H1 (cell line): ENCODE measurements around the gene ADGRB3. TPM values are rescaled to one million over a fixed set of nuclear protein-coding genes. Genes with fewer than 3 reads are reported as not detected.

Experiments used
- CTCF ChIA-PET: fragments of 300-600 bp; sonication (Branson Sonifier 250); formaldehyde crosslinking; loops from one replicate; lab custom pipeline; 2021; ENCODE audit not compliant: partially characterized antibody; lab: Charles Lee
- POLR2A ChIA-PET: fragments of 300-600 bp; sonication (Branson Sonifier 250); formaldehyde crosslinking; loops from one replicate; lab custom pipeline; 2021; ENCODE audit warnings: inconsistent platforms; ENCODE audit not compliant: partially characterized antibody; lab: Charles Lee
- DNase-seq, 2 experiments: peaks; one replicate each; pipeline versions ENCODE4 v3.0.0 to v3.0.0-alpha.2; 2010 to 2022; ENCODE audit warnings: low spot score in 2 of 2, low read depth in 1 of 2, mixed read lengths in 1 of 2
- FAIRE-seq: peaks from 2 replicates; lab custom pipeline; 2011; peaks lifted over from hg19 to GRCh38; lab: Jason Lieb, UNC
- H2AFZ ChIP-seq: 2 replicates; pipeline ENCODE4 v1.8.1; 2012; ENCODE audit warnings: low read length, inconsistent platforms
- H2AK5ac ChIP-seq: 2 replicates; pipeline ENCODE4 v1.6.1; 2013; ENCODE audit warnings: low read depth, low read length
- H2BK120ac ChIP-seq: replicated peaks from 2 replicates; pipeline ENCODE3; 2013; ENCODE audit warnings: low read depth, low read length, inconsistent platforms
- H2BK12ac ChIP-seq: 2 replicates; pipeline ENCODE4 v1.6.1; 2013; ENCODE audit warnings: low read depth, low read length
- H2BK15ac ChIP-seq: 2 replicates; pipeline ENCODE4 v1.6.1; 2013; ENCODE audit warnings: low read length
- H2BK20ac ChIP-seq: 2 replicates; pipeline ENCODE4 v1.6.1; 2013; ENCODE audit warnings: low read length
- H2BK5ac ChIP-seq: 2 replicates; pipeline ENCODE4 v1.6.1; 2013; ENCODE audit warnings: low read depth, low read length
- H3K14ac ChIP-seq: 2 replicates; pipeline ENCODE4 v1.6.1; 2013; ENCODE audit warnings: inconsistent platforms; ENCODE audit not compliant: insufficient read length
- H3K18ac ChIP-seq: 2 replicates; pipeline ENCODE4 v1.6.1; 2013; ENCODE audit warnings: low read length; ENCODE audit errors: extremely low read depth
- H3K23ac ChIP-seq: 2 replicates; pipeline ENCODE4 v1.6.1; 2013; ENCODE audit warnings: inconsistent platforms; ENCODE audit not compliant: insufficient read length
- H3K23me2 ChIP-seq: 2 replicates; pipeline ENCODE4 v1.6.1; 2013; ENCODE audit warnings: low read depth, low read length
- H3K27ac ChIP-seq: 2 replicates; pipeline ENCODE4 v1.6.1; 2011; ENCODE audit warnings: low read depth, low read length, inconsistent platforms
- H3K27me3 ChIP-seq, 4 experiments: replicated peaks in 1 of 4; 1 replicate in 1 of 4; 2 replicates in 3 of 4; pipeline versions ENCODE4 v1.6.1 to v1.8.1; 2011 to 2013; ENCODE audit warnings: low read length in 3 of 4, mild to moderate bottlenecking in 3 of 4, inconsistent platforms in 2 of 4, mixed read lengths in 2 of 4, moderate library complexity in 1 of 4; ENCODE audit not compliant: control insufficient read depth in 3 of 4, insufficient read depth in 3 of 4; ENCODE audit errors: extremely low read depth in 1 of 4
- H3K36me3 ChIP-seq, 4 experiments: 2 replicates each; pipeline versions ENCODE4 v1.6.1 to v1.8.1; 2011 to 2013; ENCODE audit warnings: mild to moderate bottlenecking in 4 of 4, low read length in 3 of 4, moderate library complexity in 2 of 4, control low read depth in 1 of 4, inconsistent platforms in 1 of 4; ENCODE audit not compliant: insufficient read depth in 4 of 4, control insufficient read depth in 2 of 4
- H3K4ac ChIP-seq: replicated peaks from 2 replicates; pipeline ENCODE3; 2013; ENCODE audit warnings: low read length, low read depth, mixed read lengths, inconsistent platforms; ENCODE audit not compliant: insufficient read length
- H3K4me1 ChIP-seq, 4 experiments: replicated peaks in 1 of 4; 1 replicate in 1 of 4; 2 replicates in 3 of 4; pipeline versions ENCODE4 v1.6.1 to v1.8.1; 2011 to 2013; ENCODE audit warnings: low read length in 3 of 4, inconsistent platforms in 2 of 4, mixed read lengths in 1 of 4; ENCODE audit not compliant: insufficient read depth in 4 of 4, control insufficient read depth in 3 of 4
- H3K4me2 ChIP-seq, 2 experiments: 2 replicates each; pipeline versions ENCODE4 v1.6.1 to v1.8.1; 2011 to 2013; ENCODE audit warnings: low read depth in 2 of 2, low read length in 2 of 2, control low read depth in 1 of 2, inconsistent platforms in 1 of 2, mild to moderate bottlenecking in 1 of 2; ENCODE audit not compliant: insufficient read depth in 1 of 2
- H3K4me3 ChIP-seq, 4 experiments: fragments of 200-600, 300-600 bp in 1 of 4; sonication (generic), shearing (Covaris generic), sonication (Bioruptor Twin) in 1 of 4; 2 replicates each; pipeline versions ENCODE4 v1.5.1 to v1.8.1; 2011 to 2016; ENCODE audit warnings: low read length in 4 of 4, low read depth in 3 of 4, control low read depth in 2 of 4, inconsistent platforms in 2 of 4, mild to moderate bottlenecking in 2 of 4, mixed read lengths in 1 of 4, moderate library complexity in 1 of 4; ENCODE audit not compliant: insufficient read depth in 2 of 4; ENCODE audit errors: extremely low read depth in 1 of 4
- H3K56ac ChIP-seq: replicated peaks from 2 replicates; pipeline ENCODE3; 2013; ENCODE audit warnings: low read depth, mild to moderate bottlenecking, mixed read lengths, low read length, inconsistent platforms; ENCODE audit not compliant: insufficient read length
- H3K79me1 ChIP-seq: 2 replicates; pipeline ENCODE4 v1.6.1; 2013; ENCODE audit warnings: low read depth, low read length, control low read depth
- H3K79me2 ChIP-seq, 2 experiments: 2 replicates each; pipeline versions ENCODE4 v1.6.1 to v1.8.1; 2012 to 2013; ENCODE audit warnings: low read length in 2 of 2, mild to moderate bottlenecking in 2 of 2, inconsistent platforms in 1 of 2; ENCODE audit not compliant: insufficient read depth in 2 of 2, control insufficient read depth in 1 of 2
- H3K9ac ChIP-seq, 4 experiments: replicated peaks in 1 of 4; 1 replicate in 1 of 4; 2 replicates in 3 of 4; pipeline versions ENCODE4 v1.6.1 to v1.8.1; 2011 to 2013; ENCODE audit warnings: low read depth in 3 of 4, low read length in 3 of 4, control low read depth in 2 of 4, mild to moderate bottlenecking in 2 of 4, moderate library complexity in 2 of 4, inconsistent platforms in 1 of 4; ENCODE audit errors: extremely low read depth in 1 of 4
- H3K9me3 ChIP-seq, 2 experiments: 2 replicates each; pipeline versions ENCODE4 v1.6.1 to v1.8.1; 2012 to 2013; ENCODE audit warnings: mild to moderate bottlenecking in 2 of 2, moderate library complexity in 2 of 2, control low read depth in 1 of 2, inconsistent platforms in 1 of 2, low read depth in 1 of 2, low read length in 1 of 2, mixed read lengths in 1 of 2; ENCODE audit not compliant: insufficient read depth in 2 of 2
- H4K20me1 ChIP-seq, 2 experiments: replicated peaks in 1 of 2; 2 replicates each; pipeline versions ENCODE3 to v1.8.1; 2011 to 2013; ENCODE audit warnings: inconsistent platforms in 2 of 2, low read length in 2 of 2, mild to moderate bottlenecking in 1 of 2; ENCODE audit not compliant: insufficient read depth in 2 of 2, control insufficient read depth in 1 of 2
- H4K5ac ChIP-seq: 2 replicates; pipeline ENCODE4 v1.6.1; 2013; ENCODE audit warnings: low read length, low read depth, mixed read lengths, inconsistent platforms; ENCODE audit not compliant: insufficient read length
- H4K8ac ChIP-seq: 2 replicates; pipeline ENCODE4 v1.8.0; 2013; ENCODE audit warnings: mild to moderate bottlenecking, moderate library complexity, low read length, inconsistent platforms; ENCODE audit not compliant: insufficient read depth; ENCODE audit errors: extremely low read depth
- H4K91ac ChIP-seq: replicated peaks from 2 replicates; pipeline ENCODE3; 2013; ENCODE audit warnings: low read length, mixed read lengths, inconsistent platforms; ENCODE audit not compliant: insufficient read length
- BRCA1 ChIP-seq: IDR thresholded peaks from 2 replicates; pipeline ENCODE4 v1.6.1; 2012; ENCODE audit warnings: low read depth, low read length, improper control_type of control experiment
- FOSL1 ChIP-seq: IDR thresholded peaks from 2 replicates; pipeline ENCODE4 v1.6.1; 2011; ENCODE audit warnings: mild to moderate bottlenecking, low read depth, low read length, moderate library complexity; ENCODE audit not compliant: insufficient read depth
- GTF2F1 ChIP-seq: IDR thresholded peaks from 2 replicates; pipeline ENCODE4 v1.6.1; 2012; ENCODE audit warnings: low read depth, low read length, improper control_type of control experiment, borderline replicate concordance
- RXRA ChIP-seq: IDR thresholded peaks from 2 replicates; pipeline ENCODE4 v1.6.1; 2011; ENCODE audit warnings: low read depth, mild to moderate bottlenecking, low read length, moderate library complexity; ENCODE audit not compliant: insufficient read depth
- SP1 ChIP-seq: IDR thresholded peaks from 2 replicates; pipeline ENCODE4 v1.6.1; 2011; ENCODE audit warnings: low read depth, low read length
- TEAD4 ChIP-seq: IDR thresholded peaks from 2 replicates; pipeline ENCODE4 v1.6.1; 2012; ENCODE audit warnings: low read depth, low read length, inconsistent platforms, mixed read lengths
- ZNF274 ChIP-seq: IDR thresholded peaks from 2 replicates; pipeline ENCODE4 v1.7.0; 2012; ENCODE audit warnings: low read length, borderline replicate concordance; ENCODE audit errors: extremely low read depth
- WGBS, 2 experiments: shearing (Covaris generic) in 1 of 2; methylation state at CpG; one replicate each; pipeline versions ENCODE4 v1.1.6 to v1.1.7; 2013 to 2015; ENCODE audit warnings: low lambda C conversion rate in 2 of 2, mixed read lengths in 2 of 2, inconsistent platforms in 1 of 2, low coverage in 1 of 2, missing lambda C conversion rate in 1 of 2; ENCODE audit not compliant: insufficient replicate concordance in 2 of 2, insufficient coverage in 1 of 2, insufficient read length in 1 of 2; ENCODE audit errors: extremely low coverage in 1 of 2, missing lambda C conversion rate in 1 of 2; 5-methylcytosine and 5-hydroxymethylcytosine counted together
- polyA plus RNA-seq, 7 experiments: library from polyadenylated mRNA; depleted of rRNA in 3 of 7; stranded (reverse) in 5 of 7; unstranded in 2 of 7; fragments of >200 nt in 5 of 7; fragments of 200-250 nt in 2 of 7; gene quantifications; 1 replicate in 5 of 7; 2 replicates in 1 of 7; 4 replicates in 1 of 7; pipeline versions ENCODE4 v1.2.1 to v1.2.3, GENCODE V29; 2011 to 2013; ENCODE audit warnings: missing spikeins in 2 of 7, mixed read lengths in 2 of 7
- total RNA-seq: library from RNA; stranded (reverse); fragmentation: NEBNext Ultra II Directional; extraction: Animal tissue kit (Norgen Biotek cat#: 25700); gene quantifications from 2 replicates; pipeline ENCODE4 v1.2.1, GENCODE V29; 2021
- TF ChIP-seq, protein P1 (sequence below): IDR thresholded peaks from 2 replicates; pipeline ENCODE4 v1.6.1; 2012; ENCODE audit warnings: inconsistent platforms
- TF ChIP-seq, protein P2 (sequence below): IDR thresholded peaks from 2 replicates; pipeline ENCODE4 v1.6.1; 2012; ENCODE audit warnings: inconsistent platforms

ADGRB3 gene
- total and polyA plus RNA-seq, 2 of the 8 experiments (the other 6 are each of a cell fraction or from before 2014, with no cell fraction given): 0.35 to 1.2 TPM

DNA sequence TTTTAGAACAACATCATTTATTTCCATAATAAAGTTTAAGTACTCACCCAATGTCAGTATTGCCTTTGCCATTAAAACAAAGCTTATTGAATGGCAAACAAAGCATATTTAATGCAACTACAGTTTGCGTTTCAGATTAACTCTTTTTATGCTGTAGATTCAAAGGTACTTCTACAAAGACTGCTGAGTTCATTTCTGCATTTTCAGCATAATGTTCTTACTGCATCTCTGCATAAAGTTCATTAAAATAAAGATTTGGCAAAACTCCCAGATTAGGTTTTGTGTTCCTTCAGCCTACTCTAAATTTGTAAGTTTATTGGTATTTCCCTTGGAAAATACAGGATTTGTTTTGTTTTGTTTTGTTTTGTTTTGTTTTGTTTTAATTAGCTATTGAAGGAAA, 359.4 kb downstream of the ADGRB3 start:
- CTCF ChIA-PET: no interaction called here
- H2AFZ ChIP-seq: no peak overlapping the region
- no peak overlapping the region for H2AK5ac ChIP-seq
- 87% methylated on average over 1 of the region's 1 CpG; no CpG with 5 or more reads in 1 of the 2 experiments for WGBS, 2 experiments
- POLR2A ChIA-PET: no interaction called here
- H3K14ac ChIP-seq: no peak overlapping the region
- no peak overlapping the region for H2BK12ac ChIP-seq
- H3K9me3 ChIP-seq: no peaks in the 10 kb centered on the region
- H3K27me3 ChIP-seq: no peaks in the 10 kb centered on the region
- no peak overlapping the region for H2BK5ac ChIP-seq
- FAIRE-seq: no peak
- TF ChIP-seq, protein P1, sequence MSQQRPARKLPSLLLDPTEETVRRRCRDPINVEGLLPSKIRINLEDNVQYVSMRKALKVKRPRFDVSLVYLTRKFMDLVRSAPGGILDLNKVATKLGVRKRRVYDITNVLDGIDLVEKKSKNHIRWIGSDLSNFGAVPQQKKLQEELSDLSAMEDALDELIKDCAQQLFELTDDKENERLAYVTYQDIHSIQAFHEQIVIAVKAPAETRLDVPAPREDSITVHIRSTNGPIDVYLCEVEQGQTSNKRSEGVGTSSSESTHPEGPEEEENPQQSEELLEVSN: no peak
- TF ChIP-seq RXRA (no peak), BRCA1 (no peak), SP1 (no peak), ZNF274 (no peak), TEAD4 (no peak), GTF2F1 (no peak), FOSL1 (no peak)
- TF ChIP-seq, protein P2, sequence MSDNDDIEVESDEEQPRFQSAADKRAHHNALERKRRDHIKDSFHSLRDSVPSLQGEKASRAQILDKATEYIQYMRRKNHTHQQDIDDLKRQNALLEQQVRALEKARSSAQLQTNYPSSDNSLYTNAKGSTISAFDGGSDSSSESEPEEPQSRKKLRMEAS: no peak
- DNase-seq: no peak
- H3K18ac ChIP-seq: no peak overlapping the region
- H4K5ac ChIP-seq: no peak overlapping the region
- H3K36me3 ChIP-seq: no peaks in the 10 kb centered on the region
- no peak overlapping the region for H3K4me3 ChIP-seq
- no peak overlapping the region for H3K4ac ChIP-seq
- H2BK120ac ChIP-seq: no peak overlapping the region
- H3K27ac ChIP-seq: no peak overlapping the region
- H3K79me2 ChIP-seq: no peaks in the 10 kb centered on the region
- no peak overlapping the region for H3K9ac ChIP-seq
- H3K23ac ChIP-seq: no peak overlapping the region
- H3K4me1 ChIP-seq: peaks cover 0 to 4% (median 2%) of the 10 kb centered on the region in 4 experiments; a peak in 2 of 7 replicates
- no peak overlapping the region for H2BK15ac ChIP-seq
- no peak overlapping the region for H2BK20ac ChIP-seq
- no peak overlapping the region for H3K4me2 ChIP-seq
- no peaks in the 10 kb centered on the region for H3K23me2 ChIP-seq
- H4K20me1 ChIP-seq: no peaks in the 10 kb centered on the region
- H4K8ac ChIP-seq: no peak overlapping the region
- H3K79me1 ChIP-seq: no peaks in the 10 kb centered on the region
- H4K91ac ChIP-seq: no peak overlapping the region
- no peak overlapping the region for H3K56ac ChIP-seq
